ENCODE data around the gene SMARCD1.
A peak's percentile ranks its signal among the peaks of the same experiment; 100 is the strongest.

Gene SMARCD1

DNA sequence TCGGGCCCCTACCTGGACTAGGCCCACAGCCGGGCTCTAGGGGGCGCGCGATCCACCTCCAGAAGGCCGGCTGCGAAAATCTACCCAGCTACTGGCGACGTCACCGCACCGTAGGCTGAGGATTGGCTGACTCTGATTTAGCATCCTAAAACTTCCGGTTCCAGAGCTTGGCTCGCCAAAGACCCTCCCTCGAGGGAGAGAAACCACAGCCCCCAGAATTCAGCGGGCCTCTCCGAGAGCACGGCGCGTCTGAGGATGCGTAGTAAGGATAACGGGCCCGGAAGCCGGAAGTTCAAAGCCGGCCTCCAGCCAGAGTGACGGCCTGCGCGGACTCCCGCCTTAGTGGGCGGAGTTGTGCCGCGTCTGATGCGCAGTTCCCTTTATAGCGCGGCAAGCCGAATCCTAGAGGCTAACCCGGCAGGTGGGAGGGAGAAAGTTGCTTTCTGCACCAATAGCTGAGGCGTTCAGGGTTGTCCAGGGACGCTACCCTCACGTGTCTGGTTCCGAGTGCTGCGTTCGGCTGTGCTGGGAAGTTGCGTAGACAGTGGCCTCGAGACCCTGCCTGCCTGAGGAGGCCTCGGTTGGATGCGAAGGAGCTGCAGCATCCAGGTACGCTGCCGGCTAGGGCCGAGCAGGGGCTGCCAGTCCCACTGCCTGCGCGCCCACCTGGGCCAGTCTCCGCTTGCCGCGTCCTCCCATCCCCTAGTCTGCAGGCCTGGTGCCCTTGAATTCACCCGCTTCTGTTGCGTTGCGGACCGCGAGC is 26.7 kb downstream of the SMARCD1 start, which contains the start of gene COX14:
Gene COX14 (plus strand): TSS at position 544 of the 763 bp plus-strand sequence. CDS start 7,808 bp downstream, outside the sequence.
- TF ChIP-seq, protein P1, sequence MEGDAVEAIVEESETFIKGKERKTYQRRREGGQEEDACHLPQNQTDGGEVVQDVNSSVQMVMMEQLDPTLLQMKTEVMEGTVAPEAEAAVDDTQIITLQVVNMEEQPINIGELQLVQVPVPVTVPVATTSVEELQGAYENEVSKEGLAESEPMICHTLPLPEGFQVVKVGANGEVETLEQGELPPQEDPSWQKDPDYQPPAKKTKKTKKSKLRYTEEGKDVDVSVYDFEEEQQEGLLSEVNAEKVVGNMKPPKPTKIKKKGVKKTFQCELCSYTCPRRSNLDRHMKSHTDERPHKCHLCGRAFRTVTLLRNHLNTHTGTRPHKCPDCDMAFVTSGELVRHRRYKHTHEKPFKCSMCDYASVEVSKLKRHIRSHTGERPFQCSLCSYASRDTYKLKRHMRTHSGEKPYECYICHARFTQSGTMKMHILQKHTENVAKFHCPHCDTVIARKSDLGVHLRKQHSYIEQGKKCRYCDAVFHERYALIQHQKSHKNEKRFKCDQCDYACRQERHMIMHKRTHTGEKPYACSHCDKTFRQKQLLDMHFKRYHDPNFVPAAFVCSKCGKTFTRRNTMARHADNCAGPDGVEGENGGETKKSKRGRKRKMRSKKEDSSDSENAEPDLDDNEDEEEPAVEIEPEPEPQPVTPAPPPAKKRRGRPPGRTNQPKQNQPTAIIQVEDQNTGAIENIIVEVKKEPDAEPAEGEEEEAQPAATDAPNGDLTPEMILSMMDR (IDR thresholded peaks at IDR 0.05; ENCODE audit: poor library complexity, severe bottlenecking), result peak; percentile 98
- Histone ChIP-seq H3K27me3 (ENCODE audit: insufficient read depth, poor library complexity, severe bottlenecking) (no peaks in the 10 kb centered on the region), H3K4me3 (ENCODE audit: severe bottlenecking) (peak within 1 kb of the TSS; percentile 64), H3K4me1 (ENCODE audit: insufficient read depth, poor library complexity, severe bottlenecking) (peaks cover 13% of the 10 kb centered on the region), H3K27ac (ENCODE audit: poor library complexity, severe bottlenecking) (peak within 1 kb of the TSS; percentile 56), H3K9me3 (ENCODE audit: severe bottlenecking) (no peaks in the 10 kb centered on the region), H3K36me3 (ENCODE audit: low read depth) (peaks cover 4% of the 10 kb centered on the region; the same call in 1 of the 2 replicates)
- ATAC-seq (ENCODE audit: low read depth), result peak; percentile 90
- DNase-seq (ENCODE audit: low spot score), result peak; percentile 99

DNA sequence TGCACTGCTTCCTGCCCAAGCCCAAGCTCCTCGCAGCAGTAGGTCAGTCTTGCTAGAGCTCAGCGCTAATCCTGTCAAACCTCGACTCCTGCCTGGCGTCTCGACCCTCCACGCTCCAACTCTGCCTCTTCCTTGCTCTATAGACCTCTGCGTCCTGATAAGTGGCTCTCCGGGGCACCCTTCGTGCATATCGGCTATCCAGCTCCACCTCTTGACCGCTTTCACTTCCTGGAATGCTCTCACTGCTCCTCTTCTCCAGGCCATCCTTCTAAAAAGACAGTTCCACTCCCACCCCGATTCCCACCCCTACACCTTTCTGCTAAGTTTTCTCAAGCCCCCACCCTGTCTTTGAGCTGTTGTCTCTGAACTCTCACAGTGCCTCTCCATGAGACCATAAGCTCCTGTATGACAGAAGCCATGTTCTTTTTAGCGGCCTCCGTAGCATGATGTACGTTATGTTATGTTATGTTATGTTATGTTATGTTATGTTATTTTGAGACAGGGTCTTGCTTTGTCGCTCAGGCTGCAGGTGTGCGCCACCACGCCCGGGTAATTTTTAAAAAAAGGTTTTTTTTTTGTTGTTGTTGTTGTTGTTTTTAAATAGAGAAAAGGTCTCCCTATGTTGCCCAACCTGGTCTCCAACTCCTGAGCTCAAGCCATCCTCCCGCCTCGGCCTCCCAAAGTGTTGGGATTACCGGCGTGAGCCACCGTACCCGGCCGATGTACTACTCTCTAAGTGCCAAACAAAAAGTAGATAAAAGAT is 27.5 kb downstream of the SMARCD1 start:
- DNase-seq (ENCODE audit: low spot score) (no peak), ATAC-seq (ENCODE audit: low read depth) (no peak; the same call in 2 of the 3 replicates)
- H3K9me3 ChIP-seq (ENCODE audit: severe bottlenecking), result no peaks in the 10 kb centered on the region
- TF ChIP-seq, protein P1 (IDR thresholded peaks at IDR 0.05; ENCODE audit: poor library complexity, severe bottlenecking), result no peak
- peak overlapping the region; percentile 56 for H3K27ac ChIP-seq (ENCODE audit: poor library complexity, severe bottlenecking)
- H3K4me1 ChIP-seq (ENCODE audit: insufficient read depth, poor library complexity, severe bottlenecking), result peaks cover 13% of the 10 kb centered on the region
- peaks cover 4% of the 10 kb centered on the region; the same call in 1 of the 2 replicates for H3K36me3 ChIP-seq (ENCODE audit: low read depth)
- H3K27me3 ChIP-seq (ENCODE audit: insufficient read depth, poor library complexity, severe bottlenecking), result no peaks in the 10 kb centered on the region
- peak overlapping the region; percentile 64 for H3K4me3 ChIP-seq (ENCODE audit: severe bottlenecking)

DNA sequence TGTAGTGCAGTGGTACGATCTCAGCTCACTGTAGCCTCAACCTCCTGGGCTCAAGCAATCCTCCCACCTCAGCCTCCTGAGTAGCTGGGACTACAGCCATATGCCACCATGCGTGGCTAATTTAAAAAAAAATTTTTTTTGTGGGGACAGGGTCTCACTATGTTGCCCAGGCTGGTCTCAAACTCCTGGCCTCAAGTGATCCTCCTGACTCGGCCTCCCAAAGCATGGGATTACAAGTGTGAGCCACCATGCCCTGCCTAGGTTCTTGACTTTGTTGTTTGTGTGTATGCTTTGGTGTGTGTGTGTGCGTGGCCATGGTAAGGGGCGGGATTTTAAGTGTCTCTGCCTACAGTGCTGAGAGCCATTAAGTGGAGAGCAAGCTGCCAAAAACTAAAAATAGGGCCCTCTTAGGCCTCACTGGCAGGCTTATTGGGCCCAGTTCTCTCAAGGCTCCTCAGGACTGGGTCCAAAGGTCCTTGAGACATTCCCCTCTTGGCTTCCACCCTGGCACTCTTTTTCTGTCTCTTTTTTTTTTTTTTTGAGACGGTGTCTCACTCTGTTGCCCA is 32.0 kb downstream of the SMARCD1 start:
- TF ChIP-seq, protein P1 (IDR thresholded peaks at IDR 0.05; ENCODE audit: poor library complexity, severe bottlenecking), result no peak
- no peak for ATAC-seq (ENCODE audit: low read depth)
- no peak overlapping the region for H3K4me3 ChIP-seq (ENCODE audit: severe bottlenecking)
- no peak for DNase-seq (ENCODE audit: low spot score)
- no peaks in the 10 kb centered on the region for H3K4me1 ChIP-seq (ENCODE audit: insufficient read depth, poor library complexity, severe bottlenecking)
- no peaks in the 10 kb centered on the region for H3K9me3 ChIP-seq (ENCODE audit: severe bottlenecking)
- peaks cover 23% of the 10 kb centered on the region for H3K36me3 ChIP-seq (ENCODE audit: low read depth)
- H3K27me3 ChIP-seq (ENCODE audit: insufficient read depth, poor library complexity, severe bottlenecking), result no peaks in the 10 kb centered on the region
- H3K27ac ChIP-seq (ENCODE audit: poor library complexity, severe bottlenecking), result no peak overlapping the region

DNA sequence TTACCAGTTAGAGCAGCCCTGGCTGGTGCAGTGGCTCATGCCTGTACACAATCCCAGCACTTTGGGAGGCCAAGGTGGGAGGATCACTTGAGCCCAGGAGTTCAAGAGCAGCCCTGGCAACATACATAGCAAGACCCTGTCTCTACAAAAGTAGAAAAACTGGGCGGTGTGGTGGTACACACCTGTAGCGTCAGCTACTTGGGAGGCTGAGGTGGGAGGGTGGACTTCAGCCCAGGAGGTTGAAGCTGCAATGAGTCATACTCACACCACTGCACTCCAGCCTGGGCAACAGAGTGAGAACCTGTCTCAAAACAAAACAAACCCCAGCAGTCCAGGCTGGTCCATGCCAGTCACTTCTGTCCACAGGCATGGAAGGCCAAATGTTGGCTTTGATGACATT is 34.2 kb downstream of the SMARCD1 start:
- Histone ChIP-seq H3K9me3 (ENCODE audit: severe bottlenecking) (no peaks in the 10 kb centered on the region), H3K27me3 (ENCODE audit: insufficient read depth, poor library complexity, severe bottlenecking) (no peaks in the 10 kb centered on the region), H3K4me3 (ENCODE audit: severe bottlenecking) (no peak overlapping the region), H3K27ac (ENCODE audit: poor library complexity, severe bottlenecking) (no peak overlapping the region), H3K4me1 (ENCODE audit: insufficient read depth, poor library complexity, severe bottlenecking) (no peaks in the 10 kb centered on the region), H3K36me3 (ENCODE audit: low read depth) (peaks cover 23% of the 10 kb centered on the region)
- TF ChIP-seq, protein P1 (IDR thresholded peaks at IDR 0.05; ENCODE audit: poor library complexity, severe bottlenecking), result no peak
- ATAC-seq (ENCODE audit: low read depth) (no peak), DNase-seq (ENCODE audit: low spot score) (no peak)
